CD4-positive, alpha-beta T cell treated with Interleukin-10 for 1 hour (primary cell): Measurements from ENCODE around the gene MCAT.

Experiments
- DNase-seq: peaks from one replicate; pipeline ENCODE4 v3.0.0-alpha.2; 2020

MCAT gene

GRCh38 chr22:43142880-43143562, at the start of gene MCAT:
Gene MCAT (minus strand): TSS chr22:43143398. CDS start chr22:43143348, 50 bp downstream.
- peak; percentile 85 for DNase-seq

DNA sequence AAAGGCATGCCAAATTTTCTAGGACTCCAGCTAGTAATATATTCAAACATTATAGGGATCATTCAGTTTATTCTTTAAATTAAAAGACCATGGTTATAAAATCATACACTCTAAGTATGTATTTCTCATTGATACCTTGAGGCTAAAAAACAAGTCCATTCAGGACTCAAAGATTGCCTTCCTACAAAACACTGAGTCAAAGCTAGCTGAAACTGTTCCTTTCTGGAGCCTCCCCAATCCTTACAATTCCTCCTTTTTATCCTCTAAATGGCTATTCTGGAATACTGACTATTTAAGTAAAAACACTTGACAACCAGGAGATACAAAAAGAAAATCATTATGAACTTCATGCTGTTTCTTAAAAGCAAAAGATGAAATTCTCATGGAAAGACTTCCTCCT, 48.6 kb upstream of the MCAT start:
- DNase-seq, result no peak

GRCh38 chr22:43188829-43189545, 45.8 kb upstream of the MCAT start:
- DNase-seq, result no peak

DNA sequence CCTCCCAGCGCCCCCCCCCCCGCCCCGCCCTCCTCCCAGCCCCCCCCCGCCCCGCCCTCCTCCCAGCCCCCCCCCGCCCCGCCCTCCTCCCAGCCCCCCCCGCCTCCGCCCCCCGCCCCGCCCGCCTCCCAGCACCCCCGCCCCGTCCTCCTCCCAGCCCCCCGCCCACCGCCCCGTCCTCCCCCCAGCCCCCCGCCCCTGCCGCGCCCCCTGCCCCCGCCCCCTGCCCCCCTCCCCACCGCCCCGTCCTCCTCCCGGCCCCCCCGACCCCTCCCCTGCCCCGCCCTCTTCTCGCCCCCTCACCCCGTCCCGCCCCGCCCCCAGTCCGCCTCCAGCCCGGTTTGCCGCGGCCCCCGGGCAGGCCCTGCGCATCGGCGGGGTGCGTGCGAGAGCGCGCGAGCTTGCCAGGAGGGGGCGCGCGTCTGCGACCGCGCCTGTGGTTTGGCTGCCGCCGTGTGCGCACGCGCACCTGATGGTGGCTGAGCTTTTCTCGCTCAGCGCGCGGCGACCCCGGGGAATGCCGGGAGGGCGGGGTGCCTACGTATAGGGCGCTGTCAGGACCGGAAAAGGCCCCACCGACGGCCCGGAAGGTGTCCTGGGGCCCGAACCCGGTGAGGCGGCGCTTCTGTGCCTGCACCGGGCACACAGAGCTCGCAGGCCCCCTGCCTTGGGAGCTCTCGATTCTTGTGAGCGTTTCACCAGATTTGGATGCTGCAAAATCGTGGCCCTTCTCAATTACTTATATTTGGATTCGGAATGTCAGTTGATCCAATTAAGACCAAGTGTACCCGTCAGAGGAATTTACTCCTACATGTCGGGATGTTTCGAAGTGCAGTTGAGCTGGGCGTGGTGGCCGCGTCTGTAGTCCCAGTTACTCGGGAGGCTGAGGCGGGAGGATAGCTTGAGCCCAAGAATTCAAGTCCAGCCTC, 44.2 kb upstream of the MCAT start:
- DNase-seq, result peak; percentile 97

DNA sequence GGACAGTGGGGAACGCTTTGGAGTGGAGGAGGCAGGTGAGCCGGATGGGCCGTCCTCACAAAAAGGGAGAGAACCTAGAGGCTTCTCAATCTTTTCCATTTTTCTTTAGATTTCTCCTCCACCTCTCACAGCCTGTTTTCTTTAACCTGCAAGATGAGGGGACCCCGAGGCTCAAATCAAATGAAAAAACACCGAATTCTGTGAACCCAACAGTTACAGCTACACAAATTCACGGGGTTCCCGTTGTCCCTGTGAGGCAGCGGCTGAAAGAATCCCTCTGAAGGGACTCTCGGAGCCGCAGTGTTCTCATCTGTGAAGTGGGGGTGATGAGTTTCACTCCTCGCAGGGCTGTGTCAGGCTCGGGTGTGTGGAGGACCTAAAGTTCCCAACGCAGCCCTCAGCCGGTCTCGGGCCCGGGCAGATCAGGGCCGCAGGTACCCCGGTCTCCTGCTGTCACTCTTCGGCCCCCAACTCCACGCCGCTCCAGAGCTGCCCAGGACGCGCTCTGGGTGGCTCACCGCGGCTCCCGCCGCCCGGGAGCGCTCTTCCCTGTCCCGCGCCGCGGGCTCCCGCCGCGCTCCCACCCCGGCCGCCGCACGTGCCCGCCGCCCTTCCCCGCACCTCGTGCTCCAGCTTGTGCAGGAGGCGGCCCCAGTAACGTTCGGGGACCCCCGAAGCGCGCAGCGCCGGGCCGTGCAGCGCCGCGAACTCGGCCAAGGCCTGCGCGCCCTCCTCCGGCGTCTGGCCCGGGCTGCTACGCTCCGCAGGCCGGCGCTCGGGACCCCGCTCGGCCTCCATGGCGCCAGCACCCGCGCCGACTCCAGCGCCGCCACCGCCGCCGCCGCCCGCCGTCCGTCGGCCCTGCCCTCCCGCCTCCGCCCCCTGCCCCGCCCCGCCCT, 43.3 kb upstream of the MCAT start, which contains the start of gene TTLL12:
TTLL12 (minus strand) TSS at position 863 of the 899 bp plus-strand sequence; CDS start at position 798, 65 bp downstream.
- peak; percentile 65 for DNase-seq

DNA sequence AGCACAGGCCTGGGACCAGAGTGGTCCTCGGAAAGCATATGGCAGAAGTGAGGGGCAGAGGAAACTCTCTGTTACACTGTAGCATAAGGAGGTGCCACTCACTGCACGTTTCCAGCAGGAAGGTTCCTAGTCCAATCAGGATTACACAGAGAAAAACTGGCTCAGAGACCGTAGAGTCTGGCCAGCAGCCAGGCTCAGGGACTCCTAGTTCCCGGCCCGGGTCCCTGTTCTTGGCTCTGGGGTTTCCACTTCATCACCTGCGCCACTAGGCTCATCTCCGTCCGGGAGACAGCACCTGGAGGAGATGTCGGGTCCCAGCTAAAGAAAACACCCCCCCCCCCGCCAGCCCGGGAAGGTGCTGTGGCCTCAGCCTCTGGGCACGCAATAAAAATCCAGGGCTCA, 42.7 kb upstream of the MCAT start:
- DNase-seq, result no peak

DNA sequence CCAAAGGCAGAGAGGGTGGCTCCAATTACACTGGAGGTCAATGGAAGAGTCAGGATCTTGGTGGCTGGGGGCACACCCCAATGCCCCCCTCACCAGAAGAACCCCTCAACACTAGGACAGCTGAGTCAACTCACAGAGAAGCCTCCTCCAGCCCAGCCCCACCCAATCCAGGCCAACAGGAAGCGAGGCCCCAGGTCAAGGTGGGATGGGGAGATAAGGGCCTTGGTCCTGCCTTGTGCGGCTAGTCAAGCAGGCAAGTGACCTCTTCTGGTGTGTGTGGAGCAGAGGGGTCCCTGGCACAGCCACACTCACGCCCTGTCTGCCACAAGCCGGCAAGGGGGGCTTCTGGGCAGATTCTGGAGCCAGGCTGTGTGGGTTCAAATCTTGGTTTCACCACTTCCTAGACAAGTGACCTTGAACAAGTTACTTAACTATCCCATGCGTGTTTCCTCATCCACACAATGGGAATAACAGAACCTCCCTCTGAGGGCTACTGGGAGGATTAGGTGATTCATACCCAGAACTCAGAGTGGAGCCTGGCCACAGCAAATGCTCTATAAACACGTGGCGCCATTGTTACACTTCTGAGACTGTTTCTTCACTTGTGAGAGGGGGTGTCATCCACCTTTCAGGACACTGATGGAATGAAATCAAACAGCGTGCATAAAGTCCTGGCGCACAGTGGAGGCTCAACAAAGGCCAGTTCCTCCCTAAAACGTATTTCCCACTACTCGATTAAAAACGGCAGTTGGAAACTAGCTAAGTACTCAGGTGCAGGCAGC, 40.5 kb upstream of the MCAT start:
- no peak for DNase-seq

DNA sequence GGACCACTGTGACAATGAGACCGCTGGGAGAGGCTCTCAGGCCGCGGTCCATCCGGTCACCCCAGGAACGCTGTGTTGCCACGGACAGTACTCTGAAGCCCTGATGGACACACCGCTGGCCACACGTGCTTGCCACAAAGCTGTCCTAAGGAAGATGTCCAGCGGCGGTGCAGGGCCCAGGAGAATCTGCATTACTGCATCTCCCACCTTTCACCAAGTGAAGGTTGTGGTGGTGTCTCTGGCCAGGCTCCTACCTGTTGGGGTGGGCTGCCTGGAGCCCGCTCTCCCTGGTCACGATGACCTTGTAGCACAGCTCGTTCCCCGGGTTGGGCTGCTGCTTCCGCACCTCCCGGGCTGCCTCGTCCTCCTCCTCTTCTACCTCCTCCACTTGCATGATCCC, 39.5 kb upstream of the MCAT start:
- DNase-seq, result no peak

DNA sequence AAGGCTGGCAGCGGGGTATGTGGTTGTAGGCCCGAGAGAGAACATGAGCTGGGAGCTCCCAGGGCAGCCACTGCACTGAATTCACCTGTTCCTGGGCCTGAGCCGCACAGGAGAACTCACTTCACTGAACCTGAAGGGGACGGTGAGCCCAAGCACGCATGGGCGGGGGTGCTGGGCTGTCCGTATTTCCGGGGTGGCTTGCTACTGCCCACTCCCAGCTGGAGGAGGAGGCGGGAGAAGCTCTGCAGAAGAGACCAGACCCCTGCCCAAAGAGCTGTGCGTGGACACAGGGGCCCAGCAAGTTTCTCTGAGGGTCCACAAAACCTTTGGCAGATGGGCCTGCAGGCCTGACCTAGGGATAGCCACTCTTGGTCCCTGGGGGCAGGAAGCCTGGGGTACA, 38.9 kb upstream of the MCAT start:
- DNase-seq, result no peak

DNA sequence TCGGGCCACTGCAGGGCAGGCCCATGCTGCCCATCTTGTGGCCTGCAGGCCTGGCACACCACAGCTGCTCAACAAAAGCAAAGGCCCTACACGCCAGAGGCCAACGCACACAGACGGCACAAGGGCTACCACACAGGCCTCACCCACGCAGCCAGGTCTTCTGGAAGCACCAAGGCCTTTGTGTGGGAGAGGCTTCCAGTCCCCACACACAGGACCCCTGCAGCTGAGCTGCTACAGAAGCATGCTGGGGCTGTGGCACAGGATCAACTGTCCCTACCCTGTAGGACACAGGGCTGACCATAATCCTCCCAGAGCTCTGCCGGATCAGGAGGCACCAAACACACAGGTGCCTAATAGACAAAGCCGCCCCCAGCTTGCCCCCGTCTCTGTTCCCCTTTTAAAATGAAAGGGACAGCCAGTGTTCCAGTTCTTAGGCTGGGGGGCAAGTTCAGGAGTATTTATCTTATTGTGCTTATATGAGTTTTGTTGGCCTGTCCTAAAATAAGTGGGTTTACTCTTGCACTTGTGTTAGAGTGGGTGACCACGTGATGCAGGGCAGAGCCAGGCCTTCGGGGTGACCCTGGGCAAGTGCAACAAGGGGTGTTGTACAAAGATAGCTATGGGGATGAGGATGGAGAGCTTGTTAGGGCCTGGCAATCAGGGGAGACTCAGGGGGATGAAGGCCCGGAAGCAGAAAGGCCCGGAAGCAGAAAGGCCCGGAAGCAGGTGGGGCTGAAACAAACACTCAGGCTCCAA, 38.3 kb upstream of the MCAT start:
- no peak for DNase-seq

DNA sequence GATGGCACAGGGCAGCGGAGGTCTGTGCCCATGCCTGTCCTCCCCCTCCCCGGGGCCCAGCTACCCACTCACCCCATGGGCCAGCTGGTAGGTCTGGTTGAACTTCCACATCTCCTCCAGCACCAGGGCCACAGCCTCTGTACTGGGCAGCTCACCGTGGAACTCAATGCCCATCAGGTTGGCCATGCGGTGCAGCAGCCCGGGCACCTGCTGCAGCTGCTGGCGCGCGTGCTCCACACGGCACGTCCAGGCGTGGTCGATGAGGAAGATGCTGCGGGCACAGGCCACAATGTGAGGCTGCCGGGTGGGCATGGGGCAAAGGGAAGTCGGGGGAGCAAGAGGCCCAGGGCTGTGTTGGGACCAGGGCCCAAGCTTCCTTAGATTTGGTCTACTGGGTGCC, 37.5 kb upstream of the MCAT start:
- no peak for DNase-seq

DNA sequence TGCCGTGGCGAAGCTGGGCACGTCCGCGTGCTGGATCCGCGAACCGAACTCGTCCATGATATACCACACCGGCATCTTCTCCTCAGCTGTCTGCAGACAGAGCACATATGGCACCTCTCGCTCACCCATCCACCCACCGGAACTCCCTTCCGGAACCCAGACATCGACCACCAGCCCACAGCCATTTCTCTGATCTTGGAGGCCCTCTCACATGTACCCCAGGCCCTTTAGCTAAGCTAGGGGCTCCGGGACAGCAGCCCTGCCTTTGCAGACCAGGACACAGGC, 36.7 kb upstream of the MCAT start:
- DNase-seq, result no peak

- DNase-seq, result no peak
These were observed 36.1 kb upstream of the MCAT start for GRCh38 chr22:43179146-43179910.

- DNase-seq, result no peak
These were observed 34.3 kb upstream of the MCAT start for GRCh38 chr22:43177479-43177878.

DNA sequence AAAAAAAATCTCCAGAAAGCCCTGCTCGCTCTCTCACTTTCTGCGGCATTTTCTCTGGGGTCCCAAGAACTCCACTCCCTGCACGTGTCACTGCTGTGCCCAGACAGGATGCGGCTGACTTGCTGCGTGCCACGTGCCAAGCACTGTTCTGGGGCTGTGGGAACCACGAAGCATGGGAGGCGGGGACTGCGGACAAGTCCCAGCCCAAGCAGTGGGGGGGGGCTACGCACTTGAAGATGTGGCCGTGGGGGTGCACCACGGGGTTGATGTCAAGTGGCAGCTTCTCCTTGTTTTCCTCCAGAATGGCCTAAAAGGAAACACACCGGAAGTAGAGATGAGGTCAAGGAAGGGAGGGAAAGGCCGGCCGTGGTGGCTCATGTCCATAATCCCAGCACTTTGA, 32.9 kb upstream of the MCAT start:
- no peak for DNase-seq

DNA sequence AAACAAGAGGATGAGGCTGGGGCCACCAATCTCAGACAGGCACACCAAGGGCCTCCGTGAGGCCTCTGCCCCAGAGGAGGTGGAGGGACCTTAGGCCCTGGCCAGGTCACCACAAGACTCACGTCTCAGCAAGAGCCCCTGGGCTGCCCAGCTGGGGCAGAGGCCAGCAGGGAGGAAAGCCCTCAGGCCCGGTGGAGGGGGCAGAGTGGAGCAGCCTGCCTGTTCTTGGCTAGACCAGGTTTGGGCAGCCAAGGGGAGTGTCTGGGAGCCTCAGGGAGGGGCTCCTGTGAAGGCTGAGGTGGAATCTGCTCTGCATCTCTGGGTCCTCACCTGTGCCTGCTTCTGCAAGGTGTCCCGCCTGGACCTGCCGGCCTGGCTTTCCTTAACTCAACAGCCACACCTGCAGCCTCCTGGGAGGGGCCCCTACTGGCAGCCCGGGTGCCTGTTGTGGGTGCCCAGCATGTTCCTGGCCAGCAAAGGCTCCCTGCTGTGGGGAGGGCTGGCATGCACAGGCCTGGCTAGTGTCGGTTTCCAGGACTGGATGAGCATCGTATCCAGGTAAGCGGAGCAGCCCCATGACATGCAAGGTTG, 31.8 kb upstream of the MCAT start:
- no peak for DNase-seq

GRCh38 chr22:43173976-43174720, 30.9 kb upstream of the MCAT start:
- no peak for DNase-seq

GRCh38 chr22:43173566-43173965, 30.4 kb upstream of the MCAT start:
- no peak for DNase-seq

GRCh38 chr22:43172191-43172590, 29.0 kb upstream of the MCAT start:
- DNase-seq, result no peak
